SIG-M5 treated with dmso at 0.1 percent for 504 hours (cell line): Measurements from ENCODE around the gene STUM.

Experiments used
- DNase-seq: peaks from one replicate; lab custom pipeline; 2025; ENCODE audit not compliant: unreplicated experiment; lab: John Stamatoyannopoulos, UW

The STUM gene

GRCh38 chr1:226533220-226533619, 15.3 kb upstream of the STUM start:
- no peak for DNase-seq

- no peak for DNase-seq
These were observed 14.5 kb upstream of the STUM start for GRCh38 chr1:226534098-226534497.

- DNase-seq: no peak
These were observed 13.9 kb upstream of the STUM start for GRCh38 chr1:226534645-226535044.

- no peak for DNase-seq
These were observed 12.9 kb upstream of the STUM start for GRCh38 chr1:226535666-226536065.

GRCh38 chr1:226541231-226541630, 7.3 kb upstream of the STUM start:
- DNase-seq: no peak

GRCh38 chr1:226541631-226542622, 6.6 kb upstream of the STUM start:
- no peak for DNase-seq

DNA sequence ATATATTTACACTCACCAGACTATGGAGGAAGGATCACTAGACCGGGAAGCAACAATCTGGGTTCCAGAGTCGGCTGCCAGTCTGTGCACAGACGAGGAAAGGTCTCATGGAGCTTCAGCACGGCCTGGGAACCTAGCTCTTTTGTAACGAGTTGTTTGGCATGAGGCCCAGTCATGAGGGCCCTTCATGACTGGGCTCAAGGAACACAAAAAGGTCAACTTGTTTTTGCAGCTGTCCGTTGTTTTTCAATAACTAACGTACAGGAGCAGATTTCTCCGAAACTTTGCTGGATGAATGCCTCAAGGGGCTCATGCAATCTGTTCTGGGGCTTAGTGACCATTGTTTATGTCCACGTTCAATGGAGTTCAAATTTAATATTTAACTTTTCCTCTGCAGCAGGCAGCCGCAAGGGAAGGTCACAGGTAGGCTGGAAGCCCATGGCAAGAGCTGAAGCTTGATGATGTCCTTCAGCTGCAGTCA, 5.9 kb upstream of the STUM start:
- no peak for DNase-seq

DNA sequence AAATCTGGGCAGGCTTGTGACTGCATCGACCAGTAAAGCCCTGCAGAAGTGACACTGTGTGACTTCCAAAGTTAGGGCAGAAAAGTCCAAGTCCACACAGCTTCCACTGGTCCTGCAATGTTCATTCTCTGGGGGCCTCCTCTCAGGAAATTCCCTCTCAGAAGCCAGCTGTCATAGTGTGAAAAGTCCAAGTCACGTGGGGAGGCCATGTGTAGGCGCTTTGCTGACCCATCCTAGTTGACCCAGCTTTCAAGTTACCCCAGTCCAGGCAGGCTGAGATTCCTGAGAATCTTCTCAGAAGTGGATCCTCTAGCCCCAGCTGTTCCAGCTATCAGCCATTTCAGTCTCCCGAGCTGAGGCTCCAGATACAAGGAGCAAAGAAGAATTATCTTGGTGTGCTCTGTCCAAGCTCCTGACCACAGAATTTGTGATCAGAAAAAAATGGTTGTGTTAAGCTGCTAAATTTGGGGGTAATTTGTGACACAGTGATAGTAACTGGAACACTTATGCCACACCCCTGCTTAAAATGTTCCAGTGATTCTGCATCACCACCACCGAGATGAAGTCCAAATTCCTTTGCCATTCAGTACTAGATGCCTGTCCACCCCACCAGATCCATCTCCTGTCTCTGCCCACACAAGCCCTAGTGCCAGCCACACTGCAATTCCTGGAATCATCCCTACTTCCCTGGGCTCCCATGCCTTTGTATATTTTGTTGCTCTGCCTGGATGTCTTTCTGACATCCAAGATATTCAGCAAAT, 2.5 kb upstream of the STUM start:
- no peak for DNase-seq

DNA sequence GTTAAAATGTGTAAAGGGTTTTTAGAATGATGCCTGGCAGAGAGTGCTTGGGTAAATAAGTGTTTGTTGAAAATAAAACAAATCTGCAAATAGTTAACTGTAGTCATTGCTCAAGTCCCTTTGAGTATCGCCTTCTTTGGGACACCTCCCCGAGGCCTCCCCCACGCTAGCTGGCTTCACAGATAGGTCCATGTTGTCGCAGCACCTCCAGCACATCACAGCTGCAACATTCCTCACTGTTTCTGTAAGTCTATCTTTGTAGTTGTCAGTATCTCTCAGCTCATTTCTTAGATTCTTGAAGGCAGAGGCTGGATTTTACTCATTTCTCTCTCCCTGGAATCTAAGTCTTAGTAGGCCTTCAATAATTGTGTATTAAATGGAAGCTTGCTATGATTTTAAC, 1.6 kb upstream of the STUM start:
- DNase-seq: no peak

DNA sequence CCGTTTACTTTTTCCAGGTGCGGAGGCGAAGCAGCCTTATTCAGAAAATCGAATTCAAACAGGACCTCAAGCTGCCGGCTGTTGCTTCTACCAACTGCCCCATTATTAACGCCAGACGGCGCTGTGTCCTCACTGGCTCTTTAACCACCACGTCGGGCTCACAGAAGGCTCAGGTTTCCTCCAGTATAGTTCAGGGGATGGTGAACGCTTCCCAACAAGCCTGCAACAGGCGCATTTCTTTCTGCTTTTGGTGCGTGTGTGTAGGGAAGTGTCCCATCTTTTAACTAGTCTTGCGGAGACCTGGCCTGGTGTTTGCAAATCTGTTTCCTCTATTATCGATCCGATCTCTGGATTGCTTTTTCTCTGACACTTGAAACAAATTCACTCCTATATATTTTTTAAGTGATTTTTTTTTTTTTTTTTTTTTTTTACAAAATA, 791 bp upstream of the STUM start:
- DNase-seq: peak; percentile 95

GRCh38 chr1:226549094-226549936, 751 bp downstream of the STUM start:
- DNase-seq: peak; percentile 8

DNA sequence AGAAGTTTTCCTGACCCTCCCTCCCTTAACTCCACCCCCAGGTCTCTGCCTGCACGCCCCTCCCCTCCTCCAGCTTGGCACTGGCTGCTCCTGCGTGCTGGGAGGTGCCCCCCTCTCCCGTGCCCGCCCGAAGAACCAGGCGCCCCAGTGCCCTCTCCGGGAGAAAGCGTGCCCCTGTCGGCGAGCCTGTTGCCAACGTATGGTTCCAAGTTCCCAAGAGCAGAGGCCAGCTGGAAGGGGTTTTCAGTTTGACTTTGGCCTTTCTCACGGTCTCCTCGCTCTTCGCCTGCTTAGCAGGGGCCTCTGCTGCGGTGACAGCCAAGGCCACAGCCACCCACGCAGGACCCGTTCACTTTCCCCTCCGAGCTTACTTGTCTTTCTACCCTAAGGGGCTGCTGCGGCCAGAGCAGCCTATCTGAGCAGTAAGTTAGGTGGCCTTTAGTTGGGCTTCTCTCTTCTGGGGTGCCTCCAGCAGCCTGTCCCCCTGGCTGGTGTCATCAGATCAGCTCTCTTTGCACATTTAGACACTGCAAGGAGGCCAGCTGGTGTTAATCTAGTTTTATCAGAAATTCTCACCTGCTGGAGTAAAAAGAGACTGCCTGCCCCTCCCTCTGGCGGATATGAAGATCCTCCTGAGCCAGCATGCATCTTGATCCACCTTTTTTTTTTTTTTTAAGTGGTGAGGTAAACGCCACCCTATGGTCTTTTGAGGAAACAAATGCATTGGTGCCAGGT, 1.5 kb downstream of the STUM start:
- DNase-seq: no peak

GRCh38 chr1:226550672-226551041, 2.1 kb downstream of the STUM start:
- DNase-seq: no peak

DNA sequence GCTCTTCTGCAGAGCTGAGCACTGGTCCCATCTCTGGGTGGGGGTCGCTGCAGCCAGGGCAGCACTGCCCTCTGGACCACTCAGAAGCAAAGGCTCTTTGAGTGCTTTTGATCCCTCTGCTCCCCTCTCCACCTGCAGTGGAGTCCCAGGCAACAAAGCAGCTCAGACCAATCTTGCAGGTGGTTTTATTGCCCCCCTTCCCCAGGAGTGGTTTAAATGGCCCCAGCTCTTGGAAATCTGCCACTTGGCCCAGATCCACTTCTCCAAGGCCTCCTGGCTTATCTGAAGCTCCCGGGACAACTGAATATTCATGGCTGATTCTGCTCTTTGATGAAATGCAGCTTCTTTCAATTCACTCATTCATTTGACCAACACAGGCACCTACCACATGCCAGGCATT, 2.7 kb downstream of the STUM start:
- no peak for DNase-seq

DNA sequence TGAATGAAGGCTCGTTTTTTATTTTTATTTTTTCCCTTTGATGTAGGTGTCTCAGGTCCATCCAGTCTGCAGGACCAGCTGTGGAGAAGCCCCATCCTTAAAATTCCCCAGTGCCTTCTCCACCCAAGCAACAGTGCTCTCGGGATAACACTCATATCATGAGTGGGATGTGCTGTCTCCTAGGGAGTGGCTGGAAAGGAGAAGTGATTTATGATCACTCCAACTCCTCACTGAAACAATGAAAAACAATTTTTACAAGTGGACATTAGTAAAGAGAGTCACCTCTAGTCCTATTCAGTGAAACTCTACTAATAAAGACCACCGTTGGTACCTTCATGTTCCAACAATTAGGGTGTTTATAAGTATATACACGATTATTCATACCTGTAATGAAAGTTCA, 3.5 kb downstream of the STUM start:
- DNase-seq: no peak

DNA sequence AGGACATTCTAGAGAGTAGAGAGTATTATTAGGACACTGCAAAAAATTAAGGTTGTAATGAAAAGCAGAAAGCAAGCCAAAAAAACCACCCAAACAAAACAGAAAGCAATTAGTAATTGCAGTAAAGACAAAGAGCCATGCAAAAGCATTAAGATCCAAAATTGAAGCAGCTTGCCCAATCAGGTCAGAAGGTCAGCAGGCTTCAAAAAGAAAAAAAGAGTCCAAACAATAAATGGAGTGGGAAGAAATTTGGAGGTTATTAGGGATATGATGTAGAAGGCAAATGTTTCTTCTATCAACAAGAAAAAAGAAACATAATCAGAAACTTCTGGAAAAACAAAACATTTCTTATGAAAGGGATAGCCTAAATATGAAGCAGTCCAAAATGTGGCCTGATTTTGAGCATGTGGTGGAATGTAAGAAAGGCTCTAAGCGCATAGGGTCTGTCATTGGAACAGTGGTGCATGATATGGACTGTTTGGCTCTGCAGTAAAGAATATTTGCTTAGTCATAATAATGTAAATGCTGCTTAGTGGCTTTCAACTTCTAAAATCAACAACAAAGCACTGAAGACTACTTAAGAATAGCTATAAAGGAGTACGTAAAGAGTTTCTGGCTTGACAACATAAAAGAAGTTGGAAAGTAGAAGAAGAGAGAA, 4.8 kb downstream of the STUM start:
- no peak for DNase-seq

DNA sequence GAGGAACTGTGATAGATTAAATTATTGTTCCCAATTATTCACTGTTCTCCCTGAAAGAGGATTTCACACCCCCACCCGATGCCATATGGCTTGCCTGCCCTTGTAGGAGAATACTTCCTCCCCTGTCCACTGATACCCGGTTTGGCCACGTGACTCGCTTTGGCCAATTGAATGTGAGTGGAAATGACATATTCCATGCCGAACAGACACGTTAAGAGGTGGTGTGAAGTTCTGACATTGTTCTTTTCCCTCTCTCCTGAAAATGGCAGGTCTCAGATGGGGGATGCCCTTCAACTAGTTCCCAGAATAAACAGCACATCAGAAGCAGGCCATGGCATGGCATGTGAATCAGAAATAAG, 5.3 kb downstream of the STUM start:
- no peak for DNase-seq

- DNase-seq: no peak
These were observed 6.5 kb downstream of the STUM start for GRCh38 chr1:226555092-226555491.

GRCh38 chr1:226557424-226557823, 8.9 kb downstream of the STUM start:
- no peak for DNase-seq
